ENCODE data around the gene EPOP. TPM values are rescaled to one million over a fixed set of nuclear protein-coding genes. Genes with fewer than 3 reads are reported as not detected.

EPOP gene
- total and polyA plus RNA-seq, 2 of the 13 experiments (the other 11 are each of a cell fraction or from before 2014, with no cell fraction given) = 14.7 to 37.8 TPM

- no peak for TF ChIP-seq ZBTB37 (CRISPR knock-in tag; IDR thresholded peaks at IDR 0.05)
- TF ChIP-seq FOXJ3 (CRISPR knock-in tag; IDR thresholded peaks at IDR 0.05; ENCODE audit: borderline replicate concordance) = no peak
- TF ChIP-seq EP300 (IDR thresholded peaks at IDR 0.05; ENCODE audit: low read depth in 2 of 2, low read length in 2 of 2) = no peak
- no peak for TF ChIP-seq EP300 (CRISPR knock-in tag; IDR thresholded peaks at IDR 0.05; ENCODE audit: borderline replicate concordance)
- no peak for TF ChIP-seq MEF2D (CRISPR knock-in tag; IDR thresholded peaks at IDR 0.05)
- no peak for TF ChIP-seq HCFC1 (IDR thresholded peaks at IDR 0.05; ENCODE audit: low read depth, low read length)
- no peak for TF ChIP-seq SP2 (CRISPR knock-in tag; IDR thresholded peaks at IDR 0.05)
- TF ChIP-seq ZNF792 (CRISPR knock-in tag; IDR thresholded peaks at IDR 0.05) = no peak
- TF ChIP-seq, protein P1, sequence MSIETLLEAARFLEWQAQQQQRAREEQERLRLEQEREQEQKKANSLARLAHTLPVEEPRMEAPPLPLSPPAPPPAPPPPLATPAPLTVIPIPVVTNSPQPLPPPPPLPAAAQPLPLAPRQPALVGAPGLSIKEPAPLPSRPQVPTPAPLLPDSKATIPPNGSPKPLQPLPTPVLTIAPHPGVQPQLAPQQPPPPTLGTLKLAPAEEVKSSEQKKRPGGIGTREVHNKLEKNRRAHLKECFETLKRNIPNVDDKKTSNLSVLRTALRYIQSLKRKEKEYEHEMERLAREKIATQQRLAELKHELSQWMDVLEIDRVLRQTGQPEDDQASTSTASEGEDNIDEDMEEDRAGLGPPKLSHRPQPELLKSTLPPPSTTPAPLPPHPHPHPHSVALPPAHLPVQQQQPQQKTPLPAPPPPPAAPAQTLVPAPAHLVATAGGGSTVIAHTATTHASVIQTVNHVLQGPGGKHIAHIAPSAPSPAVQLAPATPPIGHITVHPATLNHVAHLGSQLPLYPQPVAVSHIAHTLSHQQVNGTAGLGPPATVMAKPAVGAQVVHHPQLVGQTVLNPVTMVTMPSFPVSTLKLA (IDR thresholded peaks at IDR 0.05) = no peak
- TF ChIP-seq ZMAT3 (CRISPR knock-in tag; conservative IDR thresholded peaks at IDR 0.05) = peak; percentile 59
- TF ChIP-seq ZNF530 (CRISPR knock-in tag; IDR thresholded peaks at IDR 0.05; ENCODE audit: low read depth) = no peak
- no peak for TF ChIP-seq HOXA5 (CRISPR knock-in tag; IDR thresholded peaks at IDR 0.05)
- no peak; the same call in 1 of the 2 replicates for TF ChIP-seq TP53 (CRISPR knock-in tag; conservative IDR thresholded peaks at IDR 0.05)
- no peak for TF ChIP-seq SOX6 (IDR thresholded peaks at IDR 0.05)
- no peak for TF ChIP-seq SOX6 (CRISPR knock-in tag; IDR thresholded peaks at IDR 0.05)
- no peak; the same call in 1 of the 2 replicates for TF ChIP-seq MED13 (CRISPR knock-in tag; IDR thresholded peaks at IDR 0.05)
- peak; percentile 91 for TF ChIP-seq AGO2 (optimal IDR thresholded peaks at IDR 0.05; ENCODE audit: low read depth, low read length)
- TF ChIP-seq ZNF670 (CRISPR knock-in tag; IDR thresholded peaks at IDR 0.05; ENCODE audit: borderline replicate concordance) = no peak
- TF ChIP-seq ZNF839 (CRISPR knock-in tag; IDR thresholded peaks at IDR 0.05; ENCODE audit: borderline replicate concordance) = no peak
- no peak for TF ChIP-seq KLF6 (CRISPR knock-in tag; IDR thresholded peaks at IDR 0.05)
- peak; percentile 53 for TF ChIP-seq CTCF (CRISPR knock-in tag; IDR thresholded peaks at IDR 0.05)
- TF ChIP-seq, protein P2, sequence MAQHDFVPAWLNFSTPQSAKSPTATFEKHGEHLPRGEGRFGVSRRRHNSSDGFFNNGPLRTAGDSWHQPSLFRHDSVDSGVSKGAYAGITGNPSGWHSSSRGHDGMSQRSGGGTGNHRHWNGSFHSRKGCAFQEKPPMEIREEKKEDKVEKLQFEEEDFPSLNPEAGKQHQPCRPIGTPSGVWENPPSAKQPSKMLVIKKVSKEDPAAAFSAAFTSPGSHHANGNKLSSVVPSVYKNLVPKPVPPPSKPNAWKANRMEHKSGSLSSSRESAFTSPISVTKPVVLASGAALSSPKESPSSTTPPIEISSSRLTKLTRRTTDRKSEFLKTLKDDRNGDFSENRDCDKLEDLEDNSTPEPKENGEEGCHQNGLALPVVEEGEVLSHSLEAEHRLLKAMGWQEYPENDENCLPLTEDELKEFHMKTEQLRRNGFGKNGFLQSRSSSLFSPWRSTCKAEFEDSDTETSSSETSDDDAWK (CRISPR knock-in tag; IDR thresholded peaks at IDR 0.05) = no peak
- TF ChIP-seq SSRP1 (CRISPR knock-in tag; IDR thresholded peaks at IDR 0.05) = no peak
- no peak for TF ChIP-seq ZBTB44 (CRISPR knock-in tag; IDR thresholded peaks at IDR 0.05)
Observed at GRCh38 chr17:38674014-38674748, 576 bp downstream of the EPOP start (continued).
